GM18868 (cell line): ENCODE measurements around the gene GART.
"Not testable (repeated sequence)": the region's sequence is repeated elsewhere in the genome, so short reads cannot be mapped to it uniquely, and the experiment has no call there.

Experiments used
- ATAC-seq: cut with Tn5 transposase; IDR thresholded peaks from one replicate; pipeline ENCODE4 v1.9.1; 2021; ENCODE audit warnings: mild to moderate bottlenecking, moderate library complexity; ENCODE audit not compliant: unreplicated experiment

The GART gene

GRCh38 chr21:33518899-33519298 lies 23.0 kb downstream of the GART start:
- no peak for ATAC-seq

- no peak for ATAC-seq
These were observed 27.7 kb downstream of the GART start for GRCh38 chr21:33514229-33514628.

GRCh38 chr21:33512481-33512880 lies 29.4 kb downstream of the GART start:
- ATAC-seq: no peak

- no peak for ATAC-seq
These were observed 30.3 kb downstream of the GART start for GRCh38 chr21:33511639-33512038.

- no peak for ATAC-seq
These were observed 31.1 kb downstream of the GART start for GRCh38 chr21:33510826-33511225.

GRCh38 chr21:33507003-33507402 lies 34.9 kb downstream of the GART start:
- not testable (repeated sequence) for ATAC-seq

- no peak for ATAC-seq
These were observed 36.1 kb downstream of the GART start for GRCh38 chr21:33505833-33506232.

- no peak for ATAC-seq
These were observed 45.6 kb downstream of the GART start for GRCh38 chr21:33496345-33496744.

- ATAC-seq: no peak
These were observed 46.2 kb downstream of the GART start for GRCh38 chr21:33495743-33496142.

GRCh38 chr21:33493756-33494155 lies 48.2 kb downstream of the GART start:
- no peak for ATAC-seq

GRCh38 chr21:33492571-33492970 lies 49.3 kb downstream of the GART start:
- ATAC-seq: no peak

- peak; percentile 98 for ATAC-seq
These were observed 50.4 kb downstream of the GART start, which contains the start of gene DNAJC28 for GRCh38 chr21:33491373-33492102. Gene DNAJC28 (minus strand): TSS chr21:33491716. CDS start chr21:33489393, 2,323 bp downstream.

- no peak for ATAC-seq
These were observed 50.9 kb downstream of the GART start for GRCh38 chr21:33490991-33491372.

GRCh38 chr21:33488936-33489335 lies 53.0 kb downstream of the GART start:
- no peak for ATAC-seq

GRCh38 chr21:33487996-33488395 lies 53.9 kb downstream of the GART start:
- ATAC-seq: no peak

GRCh38 chr21:33481314-33481943 lies 60.5 kb downstream of the GART start:
- ATAC-seq: no peak

- ATAC-seq: no peak
These were observed 61.3 kb downstream of the GART start for GRCh38 chr21:33480481-33481103.

- peak; percentile 90 for ATAC-seq
These were observed 62.0 kb downstream of the GART start, which contains the start of gene TMEM50B for GRCh38 chr21:33479679-33480480. Gene TMEM50B (minus strand): TSS chr21:33479974. CDS start chr21:33468885, 11,089 bp downstream.

GRCh38 chr21:33478935-33479678 lies 62.8 kb downstream of the GART start:
- ATAC-seq: peak; percentile 15

GRCh38 chr21:33478182-33478581 lies 63.7 kb downstream of the GART start:
- no peak for ATAC-seq
